ENCODE data around the gene DPY19L3.

DNA sequence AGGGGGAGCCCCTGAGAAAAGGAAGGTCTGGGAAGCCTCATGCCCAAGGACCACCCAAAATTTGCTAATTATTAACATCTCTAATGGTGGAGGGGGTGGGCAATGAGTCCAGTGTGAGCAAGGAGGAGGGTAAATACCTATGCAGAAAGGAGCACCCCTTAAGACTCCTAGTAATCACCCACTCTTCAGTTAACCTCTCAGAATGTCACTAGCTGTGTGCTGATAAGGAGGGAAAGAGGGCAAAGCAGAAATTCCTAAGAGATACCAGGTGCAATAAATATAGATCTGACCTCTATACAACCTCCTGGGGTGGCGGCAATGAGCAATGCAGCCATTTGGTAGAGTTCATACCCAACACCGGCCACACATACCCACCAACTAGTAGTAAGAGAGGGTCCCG, 12.7 kb upstream of the DPY19L3 start:
- TF ChIP-seq ELK1 (IDR thresholded peaks at IDR 0.05; ENCODE audit: borderline replicate concordance, low read depth, low read length) = no peak
- TF ChIP-seq, protein P1, sequence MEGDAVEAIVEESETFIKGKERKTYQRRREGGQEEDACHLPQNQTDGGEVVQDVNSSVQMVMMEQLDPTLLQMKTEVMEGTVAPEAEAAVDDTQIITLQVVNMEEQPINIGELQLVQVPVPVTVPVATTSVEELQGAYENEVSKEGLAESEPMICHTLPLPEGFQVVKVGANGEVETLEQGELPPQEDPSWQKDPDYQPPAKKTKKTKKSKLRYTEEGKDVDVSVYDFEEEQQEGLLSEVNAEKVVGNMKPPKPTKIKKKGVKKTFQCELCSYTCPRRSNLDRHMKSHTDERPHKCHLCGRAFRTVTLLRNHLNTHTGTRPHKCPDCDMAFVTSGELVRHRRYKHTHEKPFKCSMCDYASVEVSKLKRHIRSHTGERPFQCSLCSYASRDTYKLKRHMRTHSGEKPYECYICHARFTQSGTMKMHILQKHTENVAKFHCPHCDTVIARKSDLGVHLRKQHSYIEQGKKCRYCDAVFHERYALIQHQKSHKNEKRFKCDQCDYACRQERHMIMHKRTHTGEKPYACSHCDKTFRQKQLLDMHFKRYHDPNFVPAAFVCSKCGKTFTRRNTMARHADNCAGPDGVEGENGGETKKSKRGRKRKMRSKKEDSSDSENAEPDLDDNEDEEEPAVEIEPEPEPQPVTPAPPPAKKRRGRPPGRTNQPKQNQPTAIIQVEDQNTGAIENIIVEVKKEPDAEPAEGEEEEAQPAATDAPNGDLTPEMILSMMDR (conservative IDR thresholded peaks at IDR 0.05; ENCODE audit: low read depth, low read length) = no peak
- TF ChIP-seq RFX5 (IDR thresholded peaks at IDR 0.05; ENCODE audit: low read depth, low read length) = no peak
- TF ChIP-seq RAD21 (IDR thresholded peaks at IDR 0.05; ENCODE audit: low read length) = no peak
- TF ChIP-seq SMC3 (IDR thresholded peaks at IDR 0.05; ENCODE audit: low read depth, low read length) = no peak
- no peak for TF ChIP-seq RCOR1 (IDR thresholded peaks at IDR 0.05; ENCODE audit: insufficient replicate concordance, low read length)
- TF ChIP-seq POLR2A (IDR thresholded peaks at IDR 0.05; ENCODE audit: low read depth, low read length) = no peak
- TF ChIP-seq MAFK (IDR thresholded peaks at IDR 0.05; ENCODE audit: low read depth, low read length) = no peak

Data from IMR-90 (cell line).